OCI-LY3 (cell line): ENCODE data around the gene IST1.

Experiments
- CTCF ChIP-seq: fragments of 200-600, 300-600 bp; sonication (generic); IDR thresholded peaks from 2 replicates; pipeline ENCODE4 v1.5.1; 2014; ENCODE audit warnings: antibody characterized with exemption, low read length, low read depth
- EZH2phosphoT487 ChIP-seq: fragments of 200-600 bp; shearing (Covaris generic); IDR thresholded peaks from 2 replicates; pipeline ENCODE4 v1.6.1; 2018; ENCODE audit warnings: antibody characterized with exemption, mixed run types, low read depth

- TF ChIP-seq CTCF (no peak), EZH2phosphoT487 (no peak)
Observed at GRCh38 chr16:71972356-71972755, 77.0 kb downstream of the IST1 start.
